Smooth muscle cell (in vitro differentiated cells): ENCODE data around the gene ATP2B2. TPM values are rescaled to one million over a fixed set of nuclear protein-coding genes. Genes with fewer than 3 reads are reported as not detected.

Experiments used
- DNase-seq: peaks from one replicate; lab custom pipeline; 2025; ENCODE audit not compliant: unreplicated experiment; lab: John Stamatoyannopoulos, UW
- H2AFZ ChIP-seq: fragments of 200-600 bp; sonication (generic); 2 replicates; pipeline ENCODE4 v1.6.0; 2016; ENCODE audit warnings: antibody characterized with exemption, low read depth, mild to moderate bottlenecking
- H3F3A ChIP-seq: fragments of 200-600 bp; sonication (generic); 2 replicates; pipeline ENCODE4 v1.6.0; 2017; ENCODE audit warnings: antibody characterized with exemption, low read depth
- H3K27ac ChIP-seq: fragments of 200-600 bp; sonication (generic); 2 replicates; pipeline ENCODE4 v1.5.1; 2016; ENCODE audit warnings: low read depth, mild to moderate bottlenecking
- H3K27me3 ChIP-seq: fragments of 200-600 bp; sonication (generic); 2 replicates; pipeline ENCODE4 v1.6.1; 2016; ENCODE audit warnings: low read depth, mild to moderate bottlenecking
- H3K36me3 ChIP-seq: fragments of 200-600 bp; sonication (generic); 2 replicates; pipeline ENCODE4 v1.5.1; 2016; ENCODE audit warnings: low read depth
- H3K4me1 ChIP-seq: fragments of 200-600 bp; sonication (generic); 2 replicates; pipeline ENCODE4 v1.5.1; 2016; ENCODE audit warnings: low read depth
- H3K4me2 ChIP-seq: fragments of 200-600 bp; sonication (generic); 2 replicates; pipeline ENCODE4 v1.6.0; 2016; ENCODE audit warnings: mild to moderate bottlenecking
- H3K4me3 ChIP-seq: fragments of 200-600 bp; sonication (generic); 2 replicates; pipeline ENCODE4 v1.5.1; 2016; ENCODE audit warnings: mild to moderate bottlenecking
- H3K79me2 ChIP-seq: fragments of 200-600 bp; sonication (generic); 2 replicates; pipeline ENCODE4 v1.6.0; 2016; ENCODE audit warnings: low read depth, mild to moderate bottlenecking
- H3K9ac ChIP-seq: fragments of 200-600 bp; sonication (generic); 2 replicates; pipeline ENCODE4 v1.6.0; 2016; ENCODE audit warnings: low read depth
- H3K9me3 ChIP-seq: fragments of 200-600 bp; sonication (generic); replicated peaks from 2 replicates; pipeline ENCODE4 v1.5.1; 2016; ENCODE audit warnings: low read depth
- H4K20me1 ChIP-seq: fragments of 200-600 bp; sonication (generic); 2 replicates; pipeline ENCODE4 v1.6.0; 2016; ENCODE audit warnings: low read depth
- WGBS: methylation state at CpG from one replicate; pipeline ENCODE4 v1.1.7; 2016; ENCODE audit warnings: low lambda C conversion rate; 5-methylcytosine and 5-hydroxymethylcytosine counted together
- polyA plus RNA-seq: library from polyadenylated mRNA; unstranded; fragments of >200 nt; fragmentation: Nextera tagmentation; extraction: Ambion mirVana; gene quantifications from 2 replicates; pipeline ENCODE4 v1.2.1, GENCODE V29; 2016
- total RNA-seq: library from RNA; depleted of rRNA; stranded (reverse); fragments of >200 nt; gene quantifications from 2 replicates; pipeline ENCODE4 v1.2.3, GENCODE V29; 2014
- TF ChIP-seq, protein P1 (sequence below): fragments of 200-600 bp; sonication (generic); IDR thresholded peaks from 2 replicates; pipeline ENCODE4 v1.5.1; 2017; ENCODE audit warnings: borderline replicate concordance, mild to moderate bottlenecking, antibody characterized with exemption; ENCODE audit not compliant: insufficient read depth, poor library complexity, severe bottlenecking

Gene ATP2B2
- total and polyA plus RNA-seq, 2 experiments from 2014 or later: not detected

DNA sequence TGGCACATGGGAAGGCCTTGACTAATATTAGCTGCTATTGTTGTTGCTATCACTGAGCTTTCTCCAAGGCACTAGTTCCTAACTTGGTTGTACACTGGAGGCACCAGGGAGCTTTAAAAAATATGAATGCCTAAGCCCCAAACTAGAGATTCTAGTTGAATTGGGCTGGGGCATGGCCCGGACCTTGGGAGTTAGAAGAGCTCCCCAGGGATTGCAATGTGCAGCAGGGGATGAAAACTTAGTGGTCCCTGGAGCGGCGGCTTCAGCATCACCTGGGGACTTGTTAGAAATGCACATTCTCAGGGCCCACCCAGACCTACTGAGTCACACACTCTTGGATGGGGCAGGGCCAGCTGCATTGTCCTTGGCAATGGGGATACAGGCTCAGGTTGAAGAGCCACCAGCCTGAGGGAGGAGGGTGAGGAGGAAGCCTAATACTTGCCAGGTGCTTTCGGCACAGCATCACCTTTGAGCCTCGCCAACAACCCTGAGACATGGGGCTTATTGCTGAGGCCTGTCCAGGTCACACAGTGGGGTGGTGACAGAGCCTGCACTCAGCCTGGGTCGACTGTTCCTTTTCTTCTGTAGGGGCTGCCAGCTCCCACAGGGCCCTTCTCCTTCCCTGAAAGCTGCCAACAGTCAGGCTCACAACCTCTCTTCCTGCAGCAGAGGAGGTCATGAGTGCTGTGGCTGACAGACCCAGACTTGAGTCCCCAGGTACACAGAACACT, 84.5 kb downstream of the ATP2B2 start:
- WGBS: 92% methylated on average over 6 of the region's 6 CpGs
- Histone ChIP-seq H3K9ac (no peak overlapping the region), H3K27me3 (peaks cover 16% of the 10 kb centered on the region), H2AFZ (no peak overlapping the region), H3K36me3 (no peaks in the 10 kb centered on the region), H3K4me1 (no peaks in the 10 kb centered on the region), H3F3A (no peaks in the 10 kb centered on the region), H4K20me1 (no peaks in the 10 kb centered on the region), H3K4me2 (no peak overlapping the region), H3K9me3 (no peaks in the 10 kb centered on the region), H3K27ac (no peak overlapping the region), H3K4me3 (no peak overlapping the region), H3K79me2 (no peaks in the 10 kb centered on the region)
- TF ChIP-seq, protein P1, sequence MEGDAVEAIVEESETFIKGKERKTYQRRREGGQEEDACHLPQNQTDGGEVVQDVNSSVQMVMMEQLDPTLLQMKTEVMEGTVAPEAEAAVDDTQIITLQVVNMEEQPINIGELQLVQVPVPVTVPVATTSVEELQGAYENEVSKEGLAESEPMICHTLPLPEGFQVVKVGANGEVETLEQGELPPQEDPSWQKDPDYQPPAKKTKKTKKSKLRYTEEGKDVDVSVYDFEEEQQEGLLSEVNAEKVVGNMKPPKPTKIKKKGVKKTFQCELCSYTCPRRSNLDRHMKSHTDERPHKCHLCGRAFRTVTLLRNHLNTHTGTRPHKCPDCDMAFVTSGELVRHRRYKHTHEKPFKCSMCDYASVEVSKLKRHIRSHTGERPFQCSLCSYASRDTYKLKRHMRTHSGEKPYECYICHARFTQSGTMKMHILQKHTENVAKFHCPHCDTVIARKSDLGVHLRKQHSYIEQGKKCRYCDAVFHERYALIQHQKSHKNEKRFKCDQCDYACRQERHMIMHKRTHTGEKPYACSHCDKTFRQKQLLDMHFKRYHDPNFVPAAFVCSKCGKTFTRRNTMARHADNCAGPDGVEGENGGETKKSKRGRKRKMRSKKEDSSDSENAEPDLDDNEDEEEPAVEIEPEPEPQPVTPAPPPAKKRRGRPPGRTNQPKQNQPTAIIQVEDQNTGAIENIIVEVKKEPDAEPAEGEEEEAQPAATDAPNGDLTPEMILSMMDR: no peak
- no peak for DNase-seq

DNA sequence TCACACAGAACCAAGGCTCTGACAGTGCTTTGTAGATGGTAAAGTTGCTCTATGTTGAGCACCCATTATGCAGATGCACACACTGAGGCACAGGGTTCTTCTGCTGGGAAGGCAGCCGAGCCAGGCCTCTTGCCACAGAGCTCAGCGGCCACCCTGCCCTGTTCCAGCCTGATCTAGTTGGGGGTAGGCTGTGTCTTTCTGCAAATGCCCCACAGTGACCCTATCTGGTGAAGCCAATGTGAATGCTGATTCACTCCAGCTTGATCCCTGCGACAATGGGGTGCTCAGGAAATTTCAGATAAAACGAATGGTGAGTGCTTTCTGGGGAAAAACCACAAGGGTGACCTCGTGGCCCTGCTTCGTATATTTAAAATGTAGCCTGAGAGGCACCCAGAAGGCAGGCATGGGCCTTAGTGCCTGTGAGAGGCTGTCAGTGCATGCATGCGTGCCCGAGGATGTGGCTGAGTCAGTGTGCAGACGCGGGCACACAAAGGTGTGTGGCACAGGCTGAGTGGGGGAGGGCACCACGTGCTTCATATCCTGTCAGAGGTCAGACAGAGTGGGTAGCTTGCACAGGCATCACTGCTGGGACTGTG, 85.7 kb downstream of the ATP2B2 start:
- H3K27me3 ChIP-seq: peaks cover 16% of the 10 kb centered on the region
- H3K27ac ChIP-seq: no peak overlapping the region
- H4K20me1 ChIP-seq: no peaks in the 10 kb centered on the region
- 84% methylated on average over 11 of the region's 11 CpGs for whole genome bisulfite sequencing
- TF ChIP-seq, protein P1: no peak
- no peak overlapping the region for H3K4me3 ChIP-seq
- no peak overlapping the region for H2AFZ ChIP-seq
- H3K36me3 ChIP-seq: no peaks in the 10 kb centered on the region
- H3F3A ChIP-seq: no peaks in the 10 kb centered on the region
- DNase-seq: no peak
- no peak overlapping the region for H3K4me2 ChIP-seq
- no peaks in the 10 kb centered on the region for H3K4me1 ChIP-seq
- no peaks in the 10 kb centered on the region for H3K79me2 ChIP-seq
- H3K9ac ChIP-seq: no peak overlapping the region
- H3K9me3 ChIP-seq: no peaks in the 10 kb centered on the region

DNA sequence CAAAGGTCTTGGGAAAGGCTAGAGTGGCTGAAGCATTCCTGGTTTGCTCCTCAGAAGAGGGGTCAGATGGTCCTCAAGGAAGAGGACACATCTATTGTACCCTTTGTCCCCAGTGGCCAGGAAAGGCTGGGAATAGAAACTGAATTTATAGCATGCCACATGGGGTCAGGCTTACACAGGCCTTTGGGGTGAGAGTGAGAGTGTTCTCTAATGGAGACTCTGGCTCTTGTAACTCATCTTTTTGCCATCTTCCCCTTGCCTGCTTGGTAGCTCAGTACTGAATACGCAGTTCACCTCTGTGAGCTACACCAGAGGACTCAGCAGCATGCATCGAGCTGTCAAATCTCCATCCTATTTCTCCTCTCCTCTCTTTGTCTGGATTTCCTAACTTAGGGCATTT, 87.5 kb downstream of the ATP2B2 start:
- Histone ChIP-seq H3K4me2 (no peak overlapping the region), H4K20me1 (no peaks in the 10 kb centered on the region), H2AFZ (no peak overlapping the region), H3K9ac (no peak overlapping the region), H3K79me2 (no peaks in the 10 kb centered on the region), H3K36me3 (no peaks in the 10 kb centered on the region), H3K9me3 (no peaks in the 10 kb centered on the region), H3K4me1 (no peaks in the 10 kb centered on the region), H3K27me3 (peaks cover 16% of the 10 kb centered on the region), H3F3A (no peaks in the 10 kb centered on the region), H3K4me3 (no peak overlapping the region), H3K27ac (no peak overlapping the region)
- TF ChIP-seq, protein P1: no peak
- WGBS: 89% methylated on average over 2 of the region's 2 CpGs
- DNase-seq: no peak
